ENCODE results near the gene LRRC52. TPM values are rescaled to one million over a fixed set of nuclear protein-coding genes. Genes with fewer than 3 reads are reported as not detected.
"Not testable (repeated sequence)": the region's sequence is repeated elsewhere in the genome, so short reads cannot be mapped to it uniquely, and the experiment has no call there.

The LRRC52 gene
- total RNA-seq, 2 experiments from 2014 or later: not detected

DNA sequence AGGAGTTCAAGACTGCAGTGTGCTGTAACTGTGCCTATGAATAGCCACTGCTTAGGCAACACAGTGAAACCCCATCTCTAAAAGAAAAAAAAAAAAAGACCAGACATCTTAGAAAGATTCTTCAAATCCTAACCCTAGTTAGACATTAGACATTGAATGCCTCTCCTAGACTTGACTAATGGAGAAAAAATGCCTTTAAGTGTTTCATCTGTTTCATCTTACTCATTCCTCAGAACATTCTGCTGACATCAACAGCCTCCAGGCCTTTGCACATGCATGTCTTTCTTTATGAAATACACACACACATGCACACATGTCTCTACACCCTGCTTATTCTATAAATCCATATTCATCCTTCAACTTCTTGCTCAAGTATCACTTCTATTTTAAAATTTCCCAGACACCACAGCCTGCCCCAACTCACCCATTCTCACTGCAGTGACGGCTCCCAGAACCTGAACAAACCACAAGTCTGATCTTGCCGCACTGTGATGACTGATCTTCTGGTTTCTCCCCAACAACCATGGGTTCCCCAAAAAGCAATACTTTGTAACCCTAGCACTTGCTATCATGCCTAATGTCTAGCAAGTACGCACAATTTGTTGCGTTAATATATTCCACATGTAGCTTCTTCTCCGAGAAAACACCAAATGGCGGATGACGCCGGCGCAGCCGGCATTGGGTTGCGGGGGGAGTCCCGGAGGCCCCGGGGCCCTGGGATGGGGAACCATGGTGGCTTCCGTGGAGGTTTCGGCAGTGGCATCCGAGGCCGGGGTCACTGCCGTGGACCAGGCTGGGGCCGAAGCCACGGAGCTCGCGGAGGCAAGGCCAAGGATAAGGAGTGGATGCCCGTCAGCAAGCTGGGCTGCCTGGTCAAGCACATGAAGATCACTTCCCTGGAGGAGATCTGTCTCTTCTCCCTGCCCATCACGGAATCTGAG is 37.4 kb downstream of the LRRC52 start:
- H3K27ac Mint-ChIP-seq: no peak overlapping the region
- H3K27me3 Mint-ChIP-seq: peaks cover 26% of the 10 kb centered on the region
- POLR2A ChIA-PET: no interaction called here
- no peaks in the 10 kb centered on the region for H3K9me3 Mint-ChIP-seq
- no peak overlapping the region for H3K4me3 Mint-ChIP-seq
- H3K4me1 Mint-ChIP-seq: no peaks in the 10 kb centered on the region
- H3K36me3 Mint-ChIP-seq: no peaks in the 10 kb centered on the region
- ATAC-seq (ENCODE audit: low read depth) (no peak), DNase-seq (no peak)

DNA sequence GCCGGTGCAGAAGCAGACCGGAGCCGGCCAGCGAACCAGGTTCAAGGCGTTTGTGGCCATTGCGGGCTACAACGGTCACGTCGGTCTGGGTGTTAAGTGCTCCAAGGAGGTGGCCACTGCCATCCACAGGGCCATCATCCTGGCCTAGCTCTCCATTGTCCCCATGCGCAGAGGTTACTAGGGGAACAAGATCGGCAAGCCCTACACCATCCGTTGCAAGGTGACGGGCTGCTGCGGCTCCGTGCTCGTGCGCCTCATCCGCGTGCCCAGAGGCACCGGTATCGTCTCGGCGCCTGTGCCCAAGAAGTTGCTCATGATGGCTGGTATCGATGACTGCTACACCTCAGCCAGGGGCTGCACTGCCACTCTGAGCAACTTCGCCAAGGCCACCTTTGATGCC is 38.1 kb downstream of the LRRC52 start:
- Mint-ChIP-seq H3K27ac (no peak overlapping the region), H3K9me3 (no peaks in the 10 kb centered on the region), H3K27me3 (peaks cover 23% of the 10 kb centered on the region), H3K4me1 (no peaks in the 10 kb centered on the region), H3K36me3 (no peaks in the 10 kb centered on the region), H3K4me3 (no peak overlapping the region)
- DNase-seq (no peak), ATAC-seq (ENCODE audit: low read depth) (no peak)
- POLR2A ChIA-PET: no interaction called here

DNA sequence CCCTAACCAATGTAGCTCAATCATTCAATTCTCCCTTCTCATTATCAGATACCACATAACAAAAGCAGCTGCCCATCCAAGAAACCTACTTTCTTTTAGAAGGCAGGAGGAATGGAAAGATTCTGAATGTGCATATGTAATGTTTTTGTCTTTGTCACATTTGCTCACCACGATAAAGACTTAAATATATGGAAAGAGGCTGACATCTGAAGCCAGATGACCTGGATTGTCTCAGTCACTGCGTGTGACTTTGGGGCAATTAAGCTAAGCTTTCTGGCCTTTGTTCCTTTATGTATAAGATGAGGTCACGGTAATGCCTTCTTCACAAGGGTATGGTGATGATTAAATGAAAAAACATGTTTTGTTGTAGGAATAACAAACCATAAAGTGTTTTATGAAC is 42.6 kb downstream of the LRRC52 start:
- POLR2A ChIA-PET: no interaction called here
- H3K27me3 Mint-ChIP-seq: peaks cover 53% of the 10 kb centered on the region
- no peak overlapping the region for H3K4me3 Mint-ChIP-seq

DNA sequence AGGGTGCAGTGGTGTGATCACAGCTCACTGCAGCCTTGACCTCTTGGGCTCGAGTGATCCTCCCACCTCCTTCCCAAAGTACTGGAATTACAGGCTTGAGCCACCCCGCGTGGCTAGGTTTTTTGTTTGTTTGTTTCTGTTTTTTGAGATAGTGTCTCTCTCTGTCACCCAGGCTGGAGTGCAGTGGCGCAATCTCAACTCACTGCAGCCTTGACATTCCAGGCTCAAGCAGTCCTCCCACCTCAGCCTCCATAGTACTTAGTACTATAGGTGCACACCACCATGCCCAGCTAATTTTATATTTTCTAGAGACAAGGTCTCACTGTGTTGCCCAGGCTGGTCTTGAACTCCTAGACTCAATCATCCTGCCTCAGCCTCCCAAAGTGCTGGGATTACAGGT is 47.6 kb downstream of the LRRC52 start:
- POLR2A ChIA-PET: interaction anchor here (0.7 kb wide), 1 partner anchor 324 kb away, joined by 3 read pairs; no protein-coding TSS in a partner anchor
- not testable (repeated sequence) for ATAC-seq (ENCODE audit: low read depth); H3K9me3 Mint-ChIP-seq; H3K4me3 Mint-ChIP-seq; H3K4me1 Mint-ChIP-seq; H3K36me3 Mint-ChIP-seq; DNase-seq; H3K27ac Mint-ChIP-seq
- peaks cover 79% of the 10 kb centered on the region for H3K27me3 Mint-ChIP-seq

More for the DNA sequence above, 42.6 kb downstream of the LRRC52 start:
- Mint-ChIP-seq H3K27ac (no peak overlapping the region), H3K4me1 (no peaks in the 10 kb centered on the region), H3K9me3 (no peaks in the 10 kb centered on the region), H3K36me3 (no peaks in the 10 kb centered on the region)
- no peak for DNase-seq
- no peak for ATAC-seq (ENCODE audit: low read depth)

DNA sequence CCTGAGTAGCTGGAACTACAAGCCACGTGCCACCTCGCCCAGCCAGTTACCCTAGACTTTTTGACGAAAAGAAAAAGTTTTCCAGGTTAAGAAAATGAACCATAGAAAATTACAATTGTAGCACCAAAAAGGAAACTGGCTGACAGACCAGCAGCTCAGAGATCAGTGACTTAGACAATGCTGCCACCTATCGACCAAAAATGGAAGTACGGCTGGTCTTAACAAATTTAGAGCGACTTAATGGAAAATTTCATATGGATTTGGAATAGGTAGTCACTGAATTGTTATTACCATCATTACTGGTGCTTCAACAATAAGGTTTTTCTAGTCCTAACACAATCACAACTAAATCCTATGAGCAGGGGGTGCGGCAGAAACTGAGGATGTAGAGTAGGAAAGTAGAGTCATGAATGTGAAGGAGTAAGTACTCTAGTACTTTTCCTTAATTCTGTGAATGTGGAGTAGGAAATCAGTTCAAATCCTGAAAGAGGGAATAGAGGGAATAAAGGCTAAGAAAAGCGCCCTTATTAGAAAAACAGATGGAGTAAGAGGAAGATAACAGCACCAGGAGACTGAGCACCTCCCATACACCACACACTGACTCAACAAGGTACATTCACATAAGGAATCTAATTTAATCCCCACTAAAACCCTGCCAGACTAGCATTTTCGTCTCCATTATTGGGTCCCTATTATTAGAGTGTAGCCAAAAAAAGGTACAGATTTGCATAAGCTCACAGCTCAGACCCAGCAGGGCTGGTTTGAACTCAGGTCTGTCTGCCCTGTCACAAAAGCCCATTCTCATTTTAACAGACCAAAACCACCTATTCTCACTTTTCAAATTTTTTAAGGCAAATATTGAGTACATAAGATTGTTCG is 49.4 kb downstream of the LRRC52 start:
- Mint-ChIP-seq H3K27ac (no peak overlapping the region), H3K27me3 (peaks cover 76% of the 10 kb centered on the region), H3K4me1 (peaks cover 12% of the 10 kb centered on the region), H3K4me3 (no peak overlapping the region), H3K9me3 (no peaks in the 10 kb centered on the region), H3K36me3 (no peaks in the 10 kb centered on the region)
- DNase-seq (peak; percentile 45), ATAC-seq (ENCODE audit: low read depth) (no peak)
- POLR2A ChIA-PET: interaction anchor here (1.0 kb wide), 1 partner anchor 201 kb away, joined by 3 read pairs; no protein-coding TSS in a partner anchor

DNA sequence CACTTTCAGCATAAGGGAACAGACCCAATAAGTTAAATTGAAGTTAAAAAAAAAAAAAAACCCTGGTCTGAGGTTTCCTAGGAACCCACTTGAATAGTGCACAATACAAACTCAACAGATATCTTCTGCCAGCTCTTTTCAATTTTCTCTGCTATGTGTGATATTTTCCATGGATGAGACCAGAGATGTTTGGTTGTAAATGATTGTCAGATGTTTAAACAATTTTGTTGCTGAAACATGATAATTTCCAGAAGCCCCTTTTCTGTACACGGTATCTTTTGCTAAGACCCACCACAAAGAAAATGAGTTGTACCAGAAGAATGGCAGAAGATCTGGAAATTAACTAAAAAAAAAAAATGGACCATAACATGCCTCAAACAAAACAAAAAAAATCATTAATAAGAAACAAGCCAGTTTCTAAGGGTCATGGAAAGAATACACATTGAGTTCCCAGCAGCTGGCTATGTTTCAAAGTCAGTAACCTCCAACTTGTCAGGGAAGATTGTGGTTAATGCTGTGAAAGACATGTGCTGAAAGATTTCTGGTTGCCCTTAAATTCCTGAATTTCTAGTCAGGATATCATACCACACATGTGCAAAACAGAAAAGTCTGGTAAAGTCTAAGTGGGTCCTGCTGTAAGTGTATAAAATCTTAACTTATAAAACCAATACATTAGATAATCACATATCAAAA is 51.6 kb downstream of the LRRC52 start:
- H3K27me3 Mint-ChIP-seq: peaks cover 59% of the 10 kb centered on the region
- ATAC-seq (ENCODE audit: low read depth): no peak
- POLR2A ChIA-PET: no interaction called here
- no peaks in the 10 kb centered on the region for H3K9me3 Mint-ChIP-seq
- H3K27ac Mint-ChIP-seq: no peak overlapping the region
- no peak for DNase-seq
- peaks cover 19% of the 10 kb centered on the region for H3K4me1 Mint-ChIP-seq
- no peaks in the 10 kb centered on the region for H3K36me3 Mint-ChIP-seq
- H3K4me3 Mint-ChIP-seq: no peak overlapping the region

DNA sequence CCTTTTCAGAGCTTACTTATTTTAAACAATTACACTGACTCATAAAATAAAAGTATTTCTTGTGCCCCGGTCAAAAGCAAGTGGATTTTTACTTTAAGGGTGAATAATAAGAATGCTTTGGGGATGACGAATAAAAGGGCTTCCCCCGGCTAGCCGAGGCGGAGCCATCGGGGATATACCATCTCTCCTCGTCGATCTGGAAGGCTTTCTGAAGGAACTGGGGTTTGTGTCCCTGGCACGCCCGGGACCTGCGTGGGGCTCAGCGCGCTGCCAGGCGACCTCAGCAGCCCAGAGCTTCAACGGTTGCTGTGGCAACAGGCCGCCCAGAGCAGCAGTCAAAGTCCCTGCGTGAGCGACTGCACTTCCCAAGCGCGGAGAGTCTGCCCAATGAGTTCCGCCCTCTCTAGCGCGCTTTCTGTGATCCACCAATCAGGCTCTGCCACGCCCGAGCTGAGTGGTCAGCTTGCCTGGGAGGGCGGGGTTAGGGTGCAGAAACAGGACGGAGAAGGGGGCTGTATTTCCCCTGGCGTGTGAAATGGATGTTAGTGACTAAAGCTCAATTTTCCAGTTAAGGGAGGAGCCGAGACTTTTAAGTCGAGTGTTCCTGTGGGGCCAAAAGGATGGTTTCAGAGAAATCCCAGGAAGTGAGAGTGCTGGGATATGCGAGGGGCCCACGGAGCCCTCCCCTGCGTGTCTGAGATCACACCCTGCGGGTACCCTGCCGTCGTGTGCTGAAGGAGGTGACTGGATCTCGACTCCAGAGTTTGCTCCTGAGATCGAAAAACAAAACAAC is 54.3 kb downstream of the LRRC52 start:
- H3K9me3 Mint-ChIP-seq: no peaks in the 10 kb centered on the region
- H3K27ac Mint-ChIP-seq: peak overlapping the region; percentile 86
- ATAC-seq (ENCODE audit: low read depth) (peak; percentile 99), DNase-seq (peak; percentile 91)
- peaks cover 41% of the 10 kb centered on the region for H3K27me3 Mint-ChIP-seq
- H3K4me1 Mint-ChIP-seq: peaks cover 20% of the 10 kb centered on the region
- POLR2A ChIA-PET: interaction anchor here (1.0 to 1.8 kb wide), 3 partner anchors 33 to 171 kb away, joined by 3 to 4 read pairs (median 4); partner anchors contain the start of genes ALDH9A1, MGST3 and TMCO1
- H3K4me3 Mint-ChIP-seq: peak overlapping the region; percentile 89
- no peaks in the 10 kb centered on the region for H3K36me3 Mint-ChIP-seq

DNA sequence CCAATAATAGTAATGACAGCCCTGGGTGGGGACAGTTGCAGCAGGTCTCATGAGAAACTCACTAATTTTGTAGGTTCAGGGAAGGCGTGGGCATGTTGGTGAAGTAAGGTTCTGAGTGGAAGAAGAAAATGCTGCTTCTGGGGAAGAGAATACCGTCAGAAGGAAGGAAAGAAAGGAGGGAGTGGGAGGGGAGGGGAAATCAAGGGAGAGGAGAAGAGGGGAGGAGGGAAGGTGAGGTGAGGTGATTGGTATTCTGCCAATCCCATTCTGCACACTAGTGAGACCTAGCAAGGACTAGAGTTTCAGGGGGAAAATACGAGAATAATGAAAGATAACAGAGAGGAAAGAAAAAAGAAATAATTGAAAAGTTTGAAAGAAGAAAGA is 54.9 kb downstream of the LRRC52 start:
- POLR2A ChIA-PET: interaction anchor here (1.0 to 1.8 kb wide), 3 partner anchors 32 to 170 kb away, joined by 3 to 4 read pairs (median 4); partner anchors contain the start of genes ALDH9A1, MGST3 and TMCO1
- Mint-ChIP-seq H3K36me3 (no peaks in the 10 kb centered on the region), H3K27me3 (peaks cover 35% of the 10 kb centered on the region), H3K9me3 (no peaks in the 10 kb centered on the region), H3K4me3 (peak overlapping the region; percentile 89), H3K27ac (peak overlapping the region; percentile 86), H3K4me1 (peaks cover 20% of the 10 kb centered on the region)
- DNase-seq: no peak
- ATAC-seq (ENCODE audit: low read depth): no peak

DNA sequence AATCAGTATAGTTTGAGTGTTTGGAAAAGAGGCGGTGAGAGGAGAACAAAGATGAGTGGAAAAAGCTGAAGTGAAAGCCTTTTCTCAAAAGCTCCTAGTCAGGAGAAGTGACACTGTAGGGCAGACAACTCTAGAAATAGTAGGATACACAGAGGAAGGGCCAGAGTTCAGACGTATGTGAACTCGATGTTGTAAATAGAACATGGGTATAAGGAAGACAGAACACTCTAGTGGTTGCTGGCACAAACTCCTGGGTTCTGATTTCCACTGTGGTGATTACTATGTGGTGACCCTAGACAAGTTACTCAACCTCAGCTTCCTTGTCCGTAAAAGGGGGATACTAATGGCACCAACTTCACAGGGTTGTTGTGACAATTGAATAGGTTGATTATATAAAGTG is 57.0 kb downstream of the LRRC52 start:
- ATAC-seq (ENCODE audit: low read depth) (no peak), DNase-seq (no peak)
- Mint-ChIP-seq H3K4me3 (no peak overlapping the region), H3K27ac (no peak overlapping the region), H3K27me3 (peaks cover 21% of the 10 kb centered on the region), H3K9me3 (no peaks in the 10 kb centered on the region), H3K36me3 (no peaks in the 10 kb centered on the region), H3K4me1 (peaks cover 20% of the 10 kb centered on the region)
- POLR2A ChIA-PET: interaction anchor here (1.9 kb wide), 1 partner anchor 168 kb away, joined by 5 read pairs; the partner anchor contains the start of gene TMCO1

DNA sequence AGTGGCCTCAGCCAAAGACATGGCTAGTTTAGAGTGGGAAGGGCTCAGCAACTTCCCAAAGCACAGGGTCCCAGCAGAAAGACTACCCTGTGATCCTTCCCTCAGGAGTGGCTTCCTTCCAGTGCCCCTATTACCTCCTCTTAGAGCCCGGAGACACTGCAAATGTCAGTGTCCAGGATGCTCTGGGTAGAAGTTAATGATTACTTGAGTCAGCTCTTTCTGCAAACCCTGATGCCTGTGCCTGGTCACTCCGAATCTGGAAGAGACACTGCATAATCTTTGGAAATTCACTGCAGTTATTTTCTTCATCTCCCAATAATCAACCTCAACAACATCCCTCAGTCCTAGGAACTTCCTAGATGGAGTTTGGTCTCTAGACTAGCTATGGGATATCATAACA is 60.0 kb downstream of the LRRC52 start:
- H3K4me1 Mint-ChIP-seq: peaks cover 5% of the 10 kb centered on the region
- no peak for ATAC-seq (ENCODE audit: low read depth)
- H3K4me3 Mint-ChIP-seq: no peak overlapping the region
- DNase-seq: no peak
- H3K9me3 Mint-ChIP-seq: no peaks in the 10 kb centered on the region
- no peaks in the 10 kb centered on the region for H3K36me3 Mint-ChIP-seq
- POLR2A ChIA-PET: no interaction called here
- peaks cover 12% of the 10 kb centered on the region for H3K27me3 Mint-ChIP-seq
- H3K27ac Mint-ChIP-seq: no peak overlapping the region

DNA sequence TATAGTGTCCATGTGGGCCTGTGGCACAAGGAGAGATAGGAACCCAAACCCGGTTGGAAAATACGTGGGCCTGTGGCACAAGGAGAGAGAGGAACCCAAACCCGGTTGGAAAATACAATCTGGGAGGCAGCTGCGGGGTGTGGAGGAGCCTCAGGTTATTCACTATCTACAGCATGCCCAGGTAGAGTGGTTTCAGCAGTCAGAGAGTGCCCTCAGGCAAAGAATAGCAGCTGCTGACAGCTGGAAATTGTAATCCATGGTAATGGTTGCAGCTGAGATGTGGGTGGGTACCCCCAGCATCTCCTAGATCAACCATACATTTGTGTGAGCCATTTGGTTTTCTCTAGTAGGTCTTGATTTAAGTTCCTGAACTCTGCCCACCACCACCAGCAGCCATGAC is 61.4 kb downstream of the LRRC52 start:
- Mint-ChIP-seq H3K27ac (no peak overlapping the region), H3K36me3 (no peaks in the 10 kb centered on the region), H3K9me3 (no peaks in the 10 kb centered on the region), H3K4me1 (peaks cover 4% of the 10 kb centered on the region), H3K4me3 (no peak overlapping the region), H3K27me3 (peaks cover 10% of the 10 kb centered on the region)
- DNase-seq (no peak), ATAC-seq (ENCODE audit: low read depth) (no peak)
- POLR2A ChIA-PET: no interaction called here

DNA sequence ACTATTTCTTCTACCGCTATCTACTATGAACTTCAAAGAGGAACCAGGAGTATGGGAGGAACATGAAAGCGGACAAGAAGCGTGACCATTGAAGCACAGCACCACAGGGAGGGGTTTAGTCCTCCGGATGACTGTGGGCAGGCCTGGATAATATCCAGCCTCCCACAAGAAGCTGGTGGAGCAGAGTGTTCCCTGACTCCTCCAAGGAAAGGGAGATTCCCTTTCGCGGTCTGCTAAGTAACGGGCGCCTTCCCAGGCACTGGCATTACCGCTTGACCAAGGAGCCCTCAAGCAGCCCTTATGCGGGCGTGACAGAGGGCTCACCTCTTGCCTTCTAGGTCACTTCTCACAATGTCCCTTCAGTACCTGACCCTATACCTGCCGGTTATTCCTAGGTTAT is 62.9 kb downstream of the LRRC52 start:
- H3K9me3 Mint-ChIP-seq; DNase-seq; H3K36me3 Mint-ChIP-seq; H3K4me3 Mint-ChIP-seq; H3K4me1 Mint-ChIP-seq; H3K27ac Mint-ChIP-seq; POLR2A ChIA-PET; ATAC-seq (ENCODE audit: low read depth): not testable (repeated sequence)
- H3K27me3 Mint-ChIP-seq: peaks cover 17% of the 10 kb centered on the region

Data from activated naive CD8-positive, alpha-beta T cell treated with anti-CD3 and anti-CD28 coated beads, Interleukin-2, amount 10 ng/mL, durations not matched to agents 7 days and 5 days (primary cell).